Measurements from ENCODE around the gene PRM3.

The PRM3 gene

GRCh38 chr16:11229906-11230305, 43.5 kb downstream of the PRM3 start:
- no peak for TF ChIP-seq CTCF (IDR thresholded peaks at IDR 0.05; ENCODE audit: low read depth, low read length)
- DNase-seq (ENCODE audit: extremely low read depth, low read depth): no peak

GRCh38 chr16:11229432-11229831, 44.0 kb downstream of the PRM3 start:
- no peak for DNase-seq (ENCODE audit: extremely low read depth, low read depth)
- no peak for TF ChIP-seq CTCF (IDR thresholded peaks at IDR 0.05; ENCODE audit: low read depth, low read length)

GRCh38 chr16:11225677-11226549, 47.5 kb downstream of the PRM3 start:
- no peak for TF ChIP-seq CTCF (IDR thresholded peaks at IDR 0.05; ENCODE audit: low read depth, low read length)
- no peak for DNase-seq (ENCODE audit: extremely low read depth, low read depth)

- no peak for DNase-seq (ENCODE audit: extremely low read depth, low read depth)
- TF ChIP-seq CTCF (IDR thresholded peaks at IDR 0.05; ENCODE audit: low read depth, low read length): no peak
These were observed 48.3 kb downstream of the PRM3 start for GRCh38 chr16:11224894-11225676.

- no peak for DNase-seq (ENCODE audit: extremely low read depth, low read depth)
- no peak for TF ChIP-seq CTCF (IDR thresholded peaks at IDR 0.05; ENCODE audit: low read depth, low read length)
These were observed 49.1 kb downstream of the PRM3 start for GRCh38 chr16:11224096-11224893.
